GM23338 (cell line): ENCODE data around the gene PTPA. TPM values are rescaled to one million over a fixed set of nuclear protein-coding genes. Genes with fewer than 3 reads are reported as not detected.

Source experiments
- ATAC-seq: fragments of 200-7000 bp; cut with Tn5 transposase; 3 replicates; pipeline ENCODE4 v1.9.1; 2020
- DNase-seq: peaks from one replicate; pipeline ENCODE4 v3.0.0-alpha.2; 2015; ENCODE audit warnings: low spot score
- H2AFZ ChIP-seq: fragments of 200-600 bp; sonication (generic); 2 replicates; pipeline ENCODE4 v1.8.0; 2016; ENCODE audit warnings: antibody characterized with exemption, mild to moderate bottlenecking, moderate library complexity
- H3F3A ChIP-seq: fragments of 200-600 bp; sonication (generic); replicated peaks from 2 replicates; pipeline ENCODE4 v1.8.0; 2017; ENCODE audit warnings: antibody characterized with exemption, mixed run types, low read depth
- H3K27ac ChIP-seq: fragments of 200-600 bp; sonication (generic); 2 replicates; pipeline ENCODE4 v1.6.1; 2016; ENCODE audit warnings: low read depth
- H3K27me3 ChIP-seq: fragments of 200-600 bp; sonication (generic); 2 replicates; pipeline ENCODE4 v1.8.0; 2016; ENCODE audit warnings: mild to moderate bottlenecking, mixed run types, moderate library complexity; ENCODE audit not compliant: insufficient read depth
- H3K36me3 ChIP-seq: fragments of 200-600 bp; sonication (generic); 2 replicates; pipeline ENCODE4 v1.8.0; 2016; ENCODE audit warnings: mild to moderate bottlenecking; ENCODE audit not compliant: insufficient read depth
- H3K4me1 ChIP-seq: fragments of 200-600 bp; sonication (generic); 2 replicates; pipeline ENCODE4 v1.8.0; 2016; ENCODE audit warnings: mild to moderate bottlenecking, moderate library complexity; ENCODE audit not compliant: insufficient read depth
- H3K4me2 ChIP-seq: fragments of 200-600 bp; sonication (generic); 2 replicates; pipeline ENCODE4 v1.7.1; 2017; ENCODE audit warnings: mixed run types
- H3K4me3 ChIP-seq: fragments of 200-600 bp; sonication (generic); 2 replicates; pipeline ENCODE4 v1.6.1; 2016; ENCODE audit warnings: mixed run types
- H3K79me2 ChIP-seq: fragments of 200-600 bp; sonication (generic); replicated peaks from 2 replicates; pipeline ENCODE4 v1.8.0; 2017; ENCODE audit warnings: mild to moderate bottlenecking; ENCODE audit not compliant: insufficient read depth
- H3K9me2 ChIP-seq: fragments of 200-600 bp; sonication (generic); 2 replicates; pipeline ENCODE4 v1.8.0; 2017; ENCODE audit not compliant: insufficient read depth
- H4K20me1 ChIP-seq: fragments of 200-600 bp; sonication (generic); replicated peaks from 2 replicates; pipeline ENCODE4 v1.8.0; 2017; ENCODE audit warnings: mild to moderate bottlenecking; ENCODE audit not compliant: insufficient read depth
- H3K27ac Mint-ChIP-seq: 2 replicates; pipeline ENCODE4 v1.8.0; 2020; ENCODE audit warnings: inconsistent platforms, mild to moderate bottlenecking, moderate library complexity, mixed read lengths
- H3K27me3 Mint-ChIP-seq: 3 replicates; pipeline ENCODE4 v1.8.0; 2022; ENCODE audit warnings: low read depth, mild to moderate bottlenecking, moderate library complexity, mixed read lengths, inconsistent platforms; ENCODE audit not compliant: insufficient read depth, poor library complexity
- H3K36me3 Mint-ChIP-seq: 3 replicates; pipeline ENCODE4 v1.8.0; 2021; ENCODE audit warnings: low read depth, mild to moderate bottlenecking, inconsistent platforms, moderate library complexity, mixed read lengths
- H3K4me1 Mint-ChIP-seq: 3 replicates; pipeline ENCODE4 v1.8.0; 2020; ENCODE audit warnings: mild to moderate bottlenecking, inconsistent platforms, mixed read lengths
- H3K4me3 Mint-ChIP-seq: 3 replicates; pipeline ENCODE4 v1.8.0; 2021; ENCODE audit warnings: moderate library complexity, mild to moderate bottlenecking, inconsistent platforms, mixed read lengths
- H3K9me3 Mint-ChIP-seq: 3 replicates; pipeline ENCODE4 v1.8.0; 2020; ENCODE audit warnings: moderate library complexity, mild to moderate bottlenecking, inconsistent platforms, mixed read lengths
- CREB1 ChIP-seq: fragments of 250-450 bp; sonication (Bioruptor Pico); IDR thresholded peaks from 2 replicates; pipeline ENCODE4 v1.5.0; 2020; ENCODE audit warnings: low read depth, mild to moderate bottlenecking, moderate library complexity
- EZH2 ChIP-seq: fragments of 200-600 bp; sonication (generic); IDR thresholded peaks from one replicate; pipeline ENCODE4 v1.8.0; 2017; ENCODE audit warnings: antibody characterized with exemption, mild to moderate bottlenecking, low read depth; ENCODE audit not compliant: unreplicated experiment
- EZH2phosphoT487 ChIP-seq: fragments of 200-600 bp; sonication (generic); IDR thresholded peaks from one replicate; pipeline ENCODE4 v1.8.1; 2018; ENCODE audit warnings: antibody characterized with exemption; ENCODE audit not compliant: unreplicated experiment
- JUNB ChIP-seq: IDR thresholded peaks from one replicate; pipeline ENCODE4 v1.6.1; 2016; ENCODE audit warnings: antibody characterized with exemption; ENCODE audit not compliant: unreplicated experiment
- NANOG ChIP-seq: IDR thresholded peaks from 2 replicates; pipeline ENCODE4 v1.6.1; 2016; ENCODE audit warnings: antibody characterized with exemption, borderline replicate concordance
- POLR2AphosphoS5 ChIP-seq: IDR thresholded peaks from 2 replicates; pipeline ENCODE4 v1.6.1; 2016; ENCODE audit warnings: antibody characterized with exemption, low read depth
- STAT1 ChIP-seq: IDR thresholded peaks from one replicate; pipeline ENCODE4 v1.6.1; 2016; ENCODE audit warnings: antibody characterized with exemption; ENCODE audit not compliant: unreplicated experiment
- ZNF114 ChIP-seq: fragments of 250-450 bp; sonication (Bioruptor Pico); IDR thresholded peaks from 2 replicates; pipeline ENCODE4 v1.5.0; 2020; ENCODE audit warnings: mild to moderate bottlenecking, moderate library complexity
- ZNF331 ChIP-seq: fragments of 250-450 bp; sonication (Bioruptor Pico); IDR thresholded peaks from 2 replicates; pipeline ENCODE4 v1.5.0; 2020; ENCODE audit warnings: low read depth, mild to moderate bottlenecking, moderate library complexity
- polyA plus RNA-seq: library from polyadenylated mRNA; unstranded; fragments of >200 nt; fragmentation: Nextera tagmentation; extraction: Ambion mirVana; gene quantifications from 2 replicates; pipeline ENCODE4 v1.2.1, GENCODE V29; 2016
- total RNA-seq: library from RNA; depleted of rRNA; stranded (reverse); fragments of >200 nt; shearing (Covaris generic); gene quantifications from 2 replicates; pipeline ENCODE4 v1.2.3, GENCODE V29; 2014
- TF ChIP-seq, protein P1 (sequence below), 2 experiments: fragments of 200-600 bp in 1 of 2; sonication (generic) in 1 of 2; conservative IDR thresholded peaks; 2 replicates each; pipeline versions ENCODE4 v1.5.1 to v1.6.1; 2016 to 2017; ENCODE audit warnings: antibody characterized with exemption in 2 of 2, low read depth in 2 of 2, mild to moderate bottlenecking in 2 of 2, moderate library complexity in 1 of 2
- TF ChIP-seq, protein P2 (sequence below): IDR thresholded peaks from 2 replicates; pipeline ENCODE4 v1.6.1; 2016; ENCODE audit warnings: antibody characterized with exemption
- TF ChIP-seq, protein P3 (sequence below): IDR thresholded peaks from one replicate; pipeline ENCODE4 v1.6.1; 2018; ENCODE audit warnings: antibody characterized with exemption; ENCODE audit not compliant: unreplicated experiment
- TF ChIP-seq, protein P4 (sequence below): fragments of 250-450 bp; sonication (Bioruptor Pico); IDR thresholded peaks from 2 replicates; pipeline ENCODE4 v1.5.0; 2020; ENCODE audit warnings: mild to moderate bottlenecking, moderate library complexity

PTPA gene
- total and polyA plus RNA-seq, 2 experiments from 2014 or later: 53.9 to 122 TPM

DNA sequence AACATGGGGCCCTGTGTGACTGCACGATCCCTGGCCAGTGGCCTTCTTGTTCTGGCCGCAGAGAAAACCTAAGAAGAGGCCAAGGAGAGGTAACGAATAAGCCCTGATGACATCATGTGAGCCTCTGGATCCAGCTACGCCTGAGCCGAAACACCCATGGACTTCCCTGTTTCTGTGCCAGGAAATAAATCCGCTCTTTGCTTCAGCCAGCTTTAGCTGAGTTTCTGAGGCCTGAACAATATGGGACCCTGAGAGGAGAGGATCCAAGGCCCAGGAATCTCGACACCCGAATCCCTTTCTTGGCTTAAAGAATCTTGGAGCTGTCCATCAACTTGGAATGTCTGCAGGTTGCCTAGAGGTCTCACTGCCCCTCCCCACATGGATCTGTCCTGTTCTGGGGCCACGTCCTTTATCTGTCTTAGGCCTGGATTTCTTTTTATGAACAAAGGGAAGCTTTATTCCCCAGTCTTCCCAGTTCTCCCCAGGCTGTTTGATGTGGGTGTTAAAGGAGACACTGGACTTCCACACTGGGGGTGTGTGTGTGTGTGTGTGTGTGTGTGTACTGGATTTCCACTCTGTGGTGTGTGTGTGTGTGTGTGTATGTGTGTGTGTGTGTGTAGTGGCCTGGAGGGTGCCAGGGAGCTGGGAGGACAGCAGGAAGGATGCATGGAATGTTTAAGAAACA, 53.2 kb downstream of the PTPA start:
- no peaks in the 10 kb centered on the region for H3K27me3 ChIP-seq
- no peak overlapping the region; the same call in 1 of the 2 replicates for H3K27ac Mint-ChIP-seq

More for the DNA sequence above, 53.2 kb downstream of the PTPA start:
- H3K79me2 ChIP-seq: no peaks in the 10 kb centered on the region
- TF ChIP-seq EZH2phosphoT487 (no peak), EZH2 (no peak), STAT1 (no peak), POLR2AphosphoS5 (no peak), JUNB (no peak), ZNF114 (CRISPR knock-in tag) (no peak), CREB1 (no peak), ZNF331 (CRISPR knock-in tag) (no peak), NANOG (no peak)
- TF ChIP-seq, protein P1, sequence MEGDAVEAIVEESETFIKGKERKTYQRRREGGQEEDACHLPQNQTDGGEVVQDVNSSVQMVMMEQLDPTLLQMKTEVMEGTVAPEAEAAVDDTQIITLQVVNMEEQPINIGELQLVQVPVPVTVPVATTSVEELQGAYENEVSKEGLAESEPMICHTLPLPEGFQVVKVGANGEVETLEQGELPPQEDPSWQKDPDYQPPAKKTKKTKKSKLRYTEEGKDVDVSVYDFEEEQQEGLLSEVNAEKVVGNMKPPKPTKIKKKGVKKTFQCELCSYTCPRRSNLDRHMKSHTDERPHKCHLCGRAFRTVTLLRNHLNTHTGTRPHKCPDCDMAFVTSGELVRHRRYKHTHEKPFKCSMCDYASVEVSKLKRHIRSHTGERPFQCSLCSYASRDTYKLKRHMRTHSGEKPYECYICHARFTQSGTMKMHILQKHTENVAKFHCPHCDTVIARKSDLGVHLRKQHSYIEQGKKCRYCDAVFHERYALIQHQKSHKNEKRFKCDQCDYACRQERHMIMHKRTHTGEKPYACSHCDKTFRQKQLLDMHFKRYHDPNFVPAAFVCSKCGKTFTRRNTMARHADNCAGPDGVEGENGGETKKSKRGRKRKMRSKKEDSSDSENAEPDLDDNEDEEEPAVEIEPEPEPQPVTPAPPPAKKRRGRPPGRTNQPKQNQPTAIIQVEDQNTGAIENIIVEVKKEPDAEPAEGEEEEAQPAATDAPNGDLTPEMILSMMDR (conservative IDR thresholded peaks at IDR 0.05; ENCODE audit: low read depth in 2 of 2): no peak
- TF ChIP-seq, protein P2, sequence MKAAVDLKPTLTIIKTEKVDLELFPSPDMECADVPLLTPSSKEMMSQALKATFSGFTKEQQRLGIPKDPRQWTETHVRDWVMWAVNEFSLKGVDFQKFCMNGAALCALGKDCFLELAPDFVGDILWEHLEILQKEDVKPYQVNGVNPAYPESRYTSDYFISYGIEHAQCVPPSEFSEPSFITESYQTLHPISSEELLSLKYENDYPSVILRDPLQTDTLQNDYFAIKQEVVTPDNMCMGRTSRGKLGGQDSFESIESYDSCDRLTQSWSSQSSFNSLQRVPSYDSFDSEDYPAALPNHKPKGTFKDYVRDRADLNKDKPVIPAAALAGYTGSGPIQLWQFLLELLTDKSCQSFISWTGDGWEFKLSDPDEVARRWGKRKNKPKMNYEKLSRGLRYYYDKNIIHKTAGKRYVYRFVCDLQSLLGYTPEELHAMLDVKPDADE: no peak
- TF ChIP-seq, protein P3, sequence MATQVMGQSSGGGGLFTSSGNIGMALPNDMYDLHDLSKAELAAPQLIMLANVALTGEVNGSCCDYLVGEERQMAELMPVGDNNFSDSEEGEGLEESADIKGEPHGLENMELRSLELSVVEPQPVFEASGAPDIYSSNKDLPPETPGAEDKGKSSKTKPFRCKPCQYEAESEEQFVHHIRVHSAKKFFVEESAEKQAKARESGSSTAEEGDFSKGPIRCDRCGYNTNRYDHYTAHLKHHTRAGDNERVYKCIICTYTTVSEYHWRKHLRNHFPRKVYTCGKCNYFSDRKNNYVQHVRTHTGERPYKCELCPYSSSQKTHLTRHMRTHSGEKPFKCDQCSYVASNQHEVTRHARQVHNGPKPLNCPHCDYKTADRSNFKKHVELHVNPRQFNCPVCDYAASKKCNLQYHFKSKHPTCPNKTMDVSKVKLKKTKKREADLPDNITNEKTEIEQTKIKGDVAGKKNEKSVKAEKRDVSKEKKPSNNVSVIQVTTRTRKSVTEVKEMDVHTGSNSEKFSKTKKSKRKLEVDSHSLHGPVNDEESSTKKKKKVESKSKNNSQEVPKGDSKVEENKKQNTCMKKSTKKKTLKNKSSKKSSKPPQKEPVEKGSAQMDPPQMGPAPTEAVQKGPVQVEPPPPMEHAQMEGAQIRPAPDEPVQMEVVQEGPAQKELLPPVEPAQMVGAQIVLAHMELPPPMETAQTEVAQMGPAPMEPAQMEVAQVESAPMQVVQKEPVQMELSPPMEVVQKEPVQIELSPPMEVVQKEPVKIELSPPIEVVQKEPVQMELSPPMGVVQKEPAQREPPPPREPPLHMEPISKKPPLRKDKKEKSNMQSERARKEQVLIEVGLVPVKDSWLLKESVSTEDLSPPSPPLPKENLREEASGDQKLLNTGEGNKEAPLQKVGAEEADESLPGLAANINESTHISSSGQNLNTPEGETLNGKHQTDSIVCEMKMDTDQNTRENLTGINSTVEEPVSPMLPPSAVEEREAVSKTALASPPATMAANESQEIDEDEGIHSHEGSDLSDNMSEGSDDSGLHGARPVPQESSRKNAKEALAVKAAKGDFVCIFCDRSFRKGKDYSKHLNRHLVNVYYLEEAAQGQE: no peak
- TF ChIP-seq, protein P4, sequence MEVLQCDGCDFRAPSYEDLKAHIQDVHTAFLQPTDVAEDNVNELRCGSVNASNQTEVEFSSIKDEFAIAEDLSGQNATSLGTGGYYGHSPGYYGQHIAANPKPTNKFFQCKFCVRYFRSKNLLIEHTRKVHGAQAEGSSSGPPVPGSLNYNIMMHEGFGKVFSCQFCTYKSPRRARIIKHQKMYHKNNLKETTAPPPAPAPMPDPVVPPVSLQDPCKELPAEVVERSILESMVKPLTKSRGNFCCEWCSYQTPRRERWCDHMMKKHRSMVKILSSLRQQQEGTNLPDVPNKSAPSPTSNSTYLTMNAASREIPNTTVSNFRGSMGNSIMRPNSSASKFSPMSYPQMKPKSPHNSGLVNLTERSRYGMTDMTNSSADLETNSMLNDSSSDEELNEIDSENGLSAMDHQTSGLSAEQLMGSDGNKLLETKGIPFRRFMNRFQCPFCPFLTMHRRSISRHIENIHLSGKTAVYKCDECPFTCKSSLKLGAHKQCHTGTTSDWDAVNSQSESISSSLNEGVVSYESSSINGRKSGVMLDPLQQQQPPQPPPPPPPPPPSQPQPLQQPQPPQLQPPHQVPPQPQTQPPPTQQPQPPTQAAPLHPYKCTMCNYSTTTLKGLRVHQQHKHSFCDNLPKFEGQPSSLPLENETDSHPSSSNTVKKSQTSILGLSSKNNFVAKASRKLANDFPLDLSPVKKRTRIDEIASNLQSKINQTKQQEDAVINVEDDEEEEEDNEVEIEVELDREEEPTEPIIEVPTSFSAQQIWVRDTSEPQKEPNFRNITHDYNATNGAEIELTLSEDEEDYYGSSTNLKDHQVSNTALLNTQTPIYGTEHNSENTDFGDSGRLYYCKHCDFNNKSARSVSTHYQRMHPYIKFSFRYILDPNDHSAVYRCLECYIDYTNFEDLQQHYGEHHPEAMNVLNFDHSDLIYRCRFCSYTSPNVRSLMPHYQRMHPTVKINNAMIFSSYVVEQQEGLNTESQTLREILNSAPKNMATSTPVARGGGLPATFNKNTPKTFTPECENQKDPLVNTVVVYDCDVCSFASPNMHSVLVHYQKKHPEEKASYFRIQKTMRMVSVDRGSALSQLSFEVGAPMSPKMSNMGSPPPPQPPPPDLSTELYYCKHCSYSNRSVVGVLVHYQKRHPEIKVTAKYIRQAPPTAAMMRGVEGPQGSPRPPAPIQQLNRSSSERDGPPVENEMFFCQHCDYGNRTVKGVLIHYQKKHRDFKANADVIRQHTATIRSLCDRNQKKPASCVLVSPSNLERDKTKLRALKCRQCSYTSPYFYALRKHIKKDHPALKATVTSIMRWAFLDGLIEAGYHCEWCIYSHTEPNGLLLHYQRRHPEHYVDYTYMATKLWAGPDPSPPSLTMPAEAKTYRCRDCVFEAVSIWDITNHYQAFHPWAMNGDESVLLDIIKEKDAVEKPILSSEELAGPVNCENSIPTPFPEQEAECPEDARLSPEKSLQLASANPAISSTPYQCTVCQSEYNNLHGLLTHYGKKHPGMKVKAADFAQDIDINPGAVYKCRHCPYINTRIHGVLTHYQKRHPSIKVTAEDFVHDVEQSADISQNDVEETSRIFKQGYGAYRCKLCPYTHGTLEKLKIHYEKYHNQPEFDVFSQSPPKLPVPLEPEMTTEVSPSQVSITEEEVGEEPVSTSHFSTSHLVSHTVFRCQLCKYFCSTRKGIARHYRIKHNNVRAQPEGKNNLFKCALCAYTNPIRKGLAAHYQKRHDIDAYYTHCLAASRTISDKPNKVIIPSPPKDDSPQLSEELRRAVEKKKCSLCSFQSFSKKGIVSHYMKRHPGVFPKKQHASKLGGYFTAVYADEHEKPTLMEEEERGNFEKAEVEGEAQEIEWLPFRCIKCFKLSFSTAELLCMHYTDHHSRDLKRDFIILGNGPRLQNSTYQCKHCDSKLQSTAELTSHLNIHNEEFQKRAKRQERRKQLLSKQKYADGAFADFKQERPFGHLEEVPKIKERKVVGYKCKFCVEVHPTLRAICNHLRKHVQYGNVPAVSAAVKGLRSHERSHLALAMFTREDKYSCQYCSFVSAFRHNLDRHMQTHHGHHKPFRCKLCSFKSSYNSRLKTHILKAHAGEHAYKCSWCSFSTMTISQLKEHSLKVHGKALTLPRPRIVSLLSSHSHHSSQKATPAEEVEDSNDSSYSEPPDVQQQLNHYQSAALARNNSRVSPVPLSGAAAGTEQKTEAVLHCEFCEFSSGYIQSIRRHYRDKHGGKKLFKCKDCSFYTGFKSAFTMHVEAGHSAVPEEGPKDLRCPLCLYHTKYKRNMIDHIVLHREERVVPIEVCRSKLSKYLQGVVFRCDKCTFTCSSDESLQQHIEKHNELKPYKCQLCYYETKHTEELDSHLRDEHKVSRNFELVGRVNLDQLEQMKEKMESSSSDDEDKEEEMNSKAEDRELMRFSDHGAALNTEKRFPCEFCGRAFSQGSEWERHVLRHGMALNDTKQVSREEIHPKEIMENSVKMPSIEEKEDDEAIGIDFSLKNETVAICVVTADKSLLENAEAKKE (CRISPR knock-in tag): no peak
- H3K4me1 Mint-ChIP-seq: peaks cover 25% of the 10 kb centered on the region
- H3K36me3 ChIP-seq: no peaks in the 10 kb centered on the region
- peaks cover 25% of the 10 kb centered on the region for H3K4me1 ChIP-seq
- H3K9me2 ChIP-seq: no peaks in the 10 kb centered on the region
- H3K36me3 Mint-ChIP-seq: peaks cover 6% of the 10 kb centered on the region; the same call in 2 of the 3 replicates
- H3K4me3 ChIP-seq: no peak overlapping the region
- no peak overlapping the region for H2AFZ ChIP-seq
- H3K27ac ChIP-seq: 0 out of 2 replicates have a peak overlapping the region, but pooled peaks have one; percentile 57
- H3K4me3 Mint-ChIP-seq: no peak overlapping the region
- H3K4me2 ChIP-seq: no peak overlapping the region
- ATAC-seq: no peak
- peaks cover 3% of the 10 kb centered on the region; the same call in 2 of the 3 replicates for H3K9me3 Mint-ChIP-seq
- DNase-seq: peak; percentile 63
- no peaks in the 10 kb centered on the region for H4K20me1 ChIP-seq
- peaks cover 18% of the 10 kb centered on the region for H3K27me3 Mint-ChIP-seq
- 0 out of 2 replicates have a peak, but pooled peaks cover 4% of the 10 kb centered on the region for H3F3A ChIP-seq
